ENCODE measurements around the gene PITPNM2.

The PITPNM2 gene

DNA sequence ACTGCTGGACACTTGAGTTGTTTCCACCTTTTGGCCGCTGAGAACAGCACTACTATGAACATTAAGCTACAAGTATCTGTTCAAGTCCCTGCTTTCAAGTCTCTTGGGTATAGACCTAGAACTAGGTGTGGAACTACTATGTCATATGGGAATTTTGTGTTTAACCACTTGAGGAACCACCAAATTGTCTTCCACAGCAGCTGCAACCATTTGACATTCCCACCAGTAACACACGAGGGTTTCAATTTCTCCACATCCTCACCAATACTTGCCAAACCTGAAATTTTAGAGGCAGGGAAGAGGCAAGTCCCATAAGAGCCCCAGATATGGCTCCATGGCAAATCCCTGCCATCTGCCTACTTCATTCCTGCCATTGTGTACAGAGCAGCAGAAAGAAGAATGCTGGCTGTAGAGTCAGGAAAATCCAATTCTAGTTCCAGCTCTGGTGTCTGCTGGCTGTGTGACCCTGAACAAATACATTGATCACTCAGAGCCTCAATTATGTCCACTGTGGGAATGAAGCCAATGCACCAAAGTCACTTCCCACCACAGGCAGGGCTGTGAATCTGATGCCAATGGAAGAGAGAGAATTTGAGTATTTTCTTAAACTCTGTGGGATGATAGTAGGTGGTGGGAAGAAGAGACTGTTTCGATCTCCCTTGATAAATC lies 17.8 kb downstream of the PITPNM2 start:
- no peak overlapping the region for H3K4me3 ChIP-seq (replicated peaks; ENCODE audit: insufficient read depth, low read length)
- no peak overlapping the region for H3K27ac ChIP-seq (replicated peaks)
- no peak for TF ChIP-seq GABPA (IDR thresholded peaks at IDR 0.05; ENCODE audit: low read depth)
- TF ChIP-seq, protein P1, sequence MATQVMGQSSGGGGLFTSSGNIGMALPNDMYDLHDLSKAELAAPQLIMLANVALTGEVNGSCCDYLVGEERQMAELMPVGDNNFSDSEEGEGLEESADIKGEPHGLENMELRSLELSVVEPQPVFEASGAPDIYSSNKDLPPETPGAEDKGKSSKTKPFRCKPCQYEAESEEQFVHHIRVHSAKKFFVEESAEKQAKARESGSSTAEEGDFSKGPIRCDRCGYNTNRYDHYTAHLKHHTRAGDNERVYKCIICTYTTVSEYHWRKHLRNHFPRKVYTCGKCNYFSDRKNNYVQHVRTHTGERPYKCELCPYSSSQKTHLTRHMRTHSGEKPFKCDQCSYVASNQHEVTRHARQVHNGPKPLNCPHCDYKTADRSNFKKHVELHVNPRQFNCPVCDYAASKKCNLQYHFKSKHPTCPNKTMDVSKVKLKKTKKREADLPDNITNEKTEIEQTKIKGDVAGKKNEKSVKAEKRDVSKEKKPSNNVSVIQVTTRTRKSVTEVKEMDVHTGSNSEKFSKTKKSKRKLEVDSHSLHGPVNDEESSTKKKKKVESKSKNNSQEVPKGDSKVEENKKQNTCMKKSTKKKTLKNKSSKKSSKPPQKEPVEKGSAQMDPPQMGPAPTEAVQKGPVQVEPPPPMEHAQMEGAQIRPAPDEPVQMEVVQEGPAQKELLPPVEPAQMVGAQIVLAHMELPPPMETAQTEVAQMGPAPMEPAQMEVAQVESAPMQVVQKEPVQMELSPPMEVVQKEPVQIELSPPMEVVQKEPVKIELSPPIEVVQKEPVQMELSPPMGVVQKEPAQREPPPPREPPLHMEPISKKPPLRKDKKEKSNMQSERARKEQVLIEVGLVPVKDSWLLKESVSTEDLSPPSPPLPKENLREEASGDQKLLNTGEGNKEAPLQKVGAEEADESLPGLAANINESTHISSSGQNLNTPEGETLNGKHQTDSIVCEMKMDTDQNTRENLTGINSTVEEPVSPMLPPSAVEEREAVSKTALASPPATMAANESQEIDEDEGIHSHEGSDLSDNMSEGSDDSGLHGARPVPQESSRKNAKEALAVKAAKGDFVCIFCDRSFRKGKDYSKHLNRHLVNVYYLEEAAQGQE (IDR thresholded peaks at IDR 0.05; ENCODE audit: insufficient replicate concordance, low read depth): no peak
- TF ChIP-seq POLR2AphosphoS5 (IDR thresholded peaks at IDR 0.05; ENCODE audit: low read depth): no peak
- no peak for TF ChIP-seq SPI1 (IDR thresholded peaks at IDR 0.05; ENCODE audit: borderline replicate concordance, low read depth)
- TF ChIP-seq, protein P2, sequence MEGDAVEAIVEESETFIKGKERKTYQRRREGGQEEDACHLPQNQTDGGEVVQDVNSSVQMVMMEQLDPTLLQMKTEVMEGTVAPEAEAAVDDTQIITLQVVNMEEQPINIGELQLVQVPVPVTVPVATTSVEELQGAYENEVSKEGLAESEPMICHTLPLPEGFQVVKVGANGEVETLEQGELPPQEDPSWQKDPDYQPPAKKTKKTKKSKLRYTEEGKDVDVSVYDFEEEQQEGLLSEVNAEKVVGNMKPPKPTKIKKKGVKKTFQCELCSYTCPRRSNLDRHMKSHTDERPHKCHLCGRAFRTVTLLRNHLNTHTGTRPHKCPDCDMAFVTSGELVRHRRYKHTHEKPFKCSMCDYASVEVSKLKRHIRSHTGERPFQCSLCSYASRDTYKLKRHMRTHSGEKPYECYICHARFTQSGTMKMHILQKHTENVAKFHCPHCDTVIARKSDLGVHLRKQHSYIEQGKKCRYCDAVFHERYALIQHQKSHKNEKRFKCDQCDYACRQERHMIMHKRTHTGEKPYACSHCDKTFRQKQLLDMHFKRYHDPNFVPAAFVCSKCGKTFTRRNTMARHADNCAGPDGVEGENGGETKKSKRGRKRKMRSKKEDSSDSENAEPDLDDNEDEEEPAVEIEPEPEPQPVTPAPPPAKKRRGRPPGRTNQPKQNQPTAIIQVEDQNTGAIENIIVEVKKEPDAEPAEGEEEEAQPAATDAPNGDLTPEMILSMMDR (IDR thresholded peaks at IDR 0.05; ENCODE audit: insufficient read depth, low read length): no peak
- no peaks in the 10 kb centered on the region for H3K27me3 ChIP-seq (ENCODE audit: insufficient read depth, poor library complexity, severe bottlenecking)
- DNase-seq (ENCODE audit: low read depth in 1 of 2, low spot score in 1 of 2): no peak

DNA sequence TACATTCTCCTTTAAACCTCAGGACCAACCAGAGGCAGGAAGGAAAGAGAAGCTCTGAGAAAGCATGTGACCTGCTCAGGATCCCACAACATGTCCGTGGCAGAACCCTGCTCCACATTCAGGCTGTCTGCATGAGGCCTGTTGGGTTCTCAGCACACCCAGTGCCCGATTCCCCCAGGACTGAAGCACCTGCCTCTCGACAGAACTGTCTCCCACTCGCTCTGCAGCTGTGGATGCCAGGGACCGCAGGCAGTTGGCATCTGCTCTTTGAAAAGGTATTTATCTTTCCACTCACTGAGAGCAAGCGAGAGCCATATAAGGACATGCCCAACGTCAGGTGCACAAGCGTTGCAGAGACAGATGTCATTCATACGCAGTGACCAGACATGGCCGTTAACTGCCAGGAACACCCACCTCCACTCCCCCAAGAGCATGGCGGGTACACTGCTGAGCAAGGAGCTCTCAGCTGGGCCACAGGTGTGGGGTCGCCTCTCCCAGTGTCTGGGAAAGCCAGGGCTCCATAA lies 18.9 kb downstream of the PITPNM2 start:
- no peak overlapping the region for H3K27ac ChIP-seq (replicated peaks)
- no peak overlapping the region for H3K4me3 ChIP-seq (replicated peaks; ENCODE audit: insufficient read depth, low read length)
- DNase-seq (ENCODE audit: low read depth in 1 of 2, low spot score in 1 of 2): no peak
- no peak for TF ChIP-seq POLR2AphosphoS5 (IDR thresholded peaks at IDR 0.05; ENCODE audit: low read depth)
- TF ChIP-seq GABPA (IDR thresholded peaks at IDR 0.05; ENCODE audit: low read depth): no peak
- TF ChIP-seq, protein P1 (IDR thresholded peaks at IDR 0.05; ENCODE audit: insufficient replicate concordance, low read depth): no peak
- no peak for TF ChIP-seq SPI1 (IDR thresholded peaks at IDR 0.05; ENCODE audit: borderline replicate concordance, low read depth)
- TF ChIP-seq, protein P2 (IDR thresholded peaks at IDR 0.05; ENCODE audit: insufficient read depth, low read length): no peak
- no peaks in the 10 kb centered on the region for H3K27me3 ChIP-seq (ENCODE audit: insufficient read depth, poor library complexity, severe bottlenecking)

DNA sequence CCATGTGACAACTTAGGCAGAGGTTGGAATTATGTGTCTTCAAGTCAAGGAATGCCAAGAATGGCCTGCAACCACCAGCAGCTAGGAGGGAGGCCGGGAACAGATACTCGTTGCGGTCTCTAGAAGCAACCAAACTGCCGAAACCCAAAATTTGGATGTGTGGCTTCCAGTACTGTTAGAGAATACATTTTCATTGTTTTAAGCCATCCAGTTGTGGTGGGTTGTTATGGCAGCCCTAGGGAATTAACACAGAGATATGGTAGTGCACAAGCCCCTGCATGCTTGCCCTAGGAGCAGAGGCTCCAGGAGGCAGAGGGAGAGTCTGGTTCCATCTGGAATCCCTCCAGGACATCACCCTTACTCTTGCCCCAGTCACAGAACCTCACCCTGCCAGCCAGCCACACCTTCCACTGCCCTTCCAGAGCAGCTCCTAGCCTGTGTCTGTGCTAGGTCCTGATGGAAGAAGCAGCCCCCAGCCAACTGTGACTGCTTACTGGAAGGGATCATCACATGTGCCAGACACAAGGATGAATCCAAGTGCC lies 19.5 kb downstream of the PITPNM2 start:
- Histone ChIP-seq H3K4me3 (replicated peaks; ENCODE audit: insufficient read depth, low read length) (no peak overlapping the region), H3K27ac (replicated peaks) (no peak overlapping the region), H3K27me3 (ENCODE audit: insufficient read depth, poor library complexity, severe bottlenecking) (no peaks in the 10 kb centered on the region)
- no peak for DNase-seq (ENCODE audit: low read depth in 1 of 2, low spot score in 1 of 2)
- TF ChIP-seq POLR2AphosphoS5 (IDR thresholded peaks at IDR 0.05; ENCODE audit: low read depth) (no peak), SPI1 (IDR thresholded peaks at IDR 0.05; ENCODE audit: borderline replicate concordance, low read depth) (no peak), GABPA (IDR thresholded peaks at IDR 0.05; ENCODE audit: low read depth) (no peak)
- TF ChIP-seq, protein P1 (IDR thresholded peaks at IDR 0.05; ENCODE audit: insufficient replicate concordance, low read depth): no peak
- TF ChIP-seq, protein P2 (IDR thresholded peaks at IDR 0.05; ENCODE audit: insufficient read depth, low read length): no peak
